Peyer's patch (tissue), 4 donors: Measurements from ENCODE around the gene SEPTIN14.

Experiments used
- CTCF ChIP-seq, 6 experiments: fragments of 450-650 bp in 4 of 6; fragments of 200-600 bp in 2 of 6; sonication (generic) in 1 of 6; IDR thresholded peaks; one replicate each; pipeline ENCODE4 v1.5.1; 2017 to 2019; ENCODE audit warnings: antibody characterized with exemption in 6 of 6, mild to moderate bottlenecking in 3 of 6, moderate library complexity in 1 of 6
- POLR2A ChIP-seq, 2 donors: fragments of 450-650 bp; IDR thresholded peaks; one replicate each; pipeline ENCODE4 v1.5.1; 2017; ENCODE audit warnings: antibody characterized with exemption in 2 of 2, mild to moderate bottlenecking in 2 of 2, moderate library complexity in 2 of 2

- TF ChIP-seq CTCF (IDR thresholded peaks at IDR 0.05) (no peak), POLR2A (IDR thresholded peaks at IDR 0.05) (no peak)
Measured at GRCh38 chr7:55775051-55775420, 87.5 kb downstream of the SEPTIN14 start.
